GM18511 (cell line): ENCODE data around the gene DPH6.
"Not testable (repeated sequence)": the region's sequence is repeated elsewhere in the genome, so short reads cannot be mapped to it uniquely, and the experiment has no call there.

ENCODE experiments used
- ATAC-seq: cut with Tn5 transposase; IDR thresholded peaks from one replicate; pipeline ENCODE4 v1.9.1; 2021; ENCODE audit warnings: mild to moderate bottlenecking, moderate library complexity; ENCODE audit not compliant: unreplicated experiment

The DPH6 gene

DNA sequence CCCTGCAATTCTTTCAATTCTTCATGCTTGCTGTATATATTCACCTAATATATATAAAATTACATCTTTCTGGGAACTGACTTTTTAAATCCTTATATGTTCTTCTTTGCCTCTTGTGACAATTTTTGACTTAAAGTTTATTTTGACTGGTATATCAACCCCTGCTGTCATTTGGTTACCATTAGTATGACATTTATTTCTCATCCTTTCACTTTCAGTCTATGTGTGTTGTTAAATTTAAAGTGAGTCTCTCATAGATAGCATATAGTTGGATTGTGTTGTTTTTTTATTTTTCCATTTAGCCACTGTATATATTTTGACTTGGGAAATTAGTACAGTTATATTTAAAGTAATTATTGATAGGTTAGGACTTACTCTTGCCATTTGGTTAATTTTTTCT, 194.9 kb downstream of the DPH6 start:
- no peak for ATAC-seq

DNA sequence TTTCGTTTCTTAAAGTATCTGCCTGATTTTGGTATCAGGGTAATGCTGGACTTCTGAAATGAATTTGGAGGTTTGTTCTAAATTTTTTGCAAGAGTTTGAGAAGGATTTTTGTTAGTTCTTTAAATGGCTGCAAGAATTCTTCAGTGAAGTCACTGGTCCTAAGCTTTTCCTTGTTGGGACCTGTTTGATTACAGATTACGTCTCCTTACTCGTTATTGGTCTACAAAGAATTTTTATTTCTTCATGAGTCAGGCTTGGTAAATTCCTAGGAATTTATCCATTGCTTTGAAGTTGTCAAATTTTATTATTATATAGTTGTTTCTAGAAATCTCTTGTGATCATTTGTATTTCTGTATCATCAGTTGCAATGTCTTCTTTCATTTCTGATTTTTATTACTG, 196.0 kb downstream of the DPH6 start:
- ATAC-seq, result no peak

DNA sequence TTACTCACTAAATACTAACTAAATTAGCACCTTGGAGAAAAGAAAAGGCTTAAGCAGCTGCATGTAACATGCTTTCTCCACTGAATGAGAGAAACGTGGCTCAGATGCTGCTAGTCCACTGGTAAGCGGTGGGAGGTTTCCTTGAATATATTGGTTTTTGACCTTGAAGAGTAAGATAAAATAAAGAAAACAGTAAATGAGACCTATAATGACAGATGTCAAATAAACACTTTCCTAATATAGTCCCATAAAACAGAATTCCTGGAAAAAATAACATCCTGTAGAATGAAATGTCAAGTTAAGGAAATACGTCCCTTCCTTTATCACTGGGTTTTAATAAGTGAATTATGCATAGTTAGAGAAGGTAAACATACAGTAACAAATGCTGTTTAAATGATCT, 215.0 kb downstream of the DPH6 start:
- no peak for ATAC-seq

DNA sequence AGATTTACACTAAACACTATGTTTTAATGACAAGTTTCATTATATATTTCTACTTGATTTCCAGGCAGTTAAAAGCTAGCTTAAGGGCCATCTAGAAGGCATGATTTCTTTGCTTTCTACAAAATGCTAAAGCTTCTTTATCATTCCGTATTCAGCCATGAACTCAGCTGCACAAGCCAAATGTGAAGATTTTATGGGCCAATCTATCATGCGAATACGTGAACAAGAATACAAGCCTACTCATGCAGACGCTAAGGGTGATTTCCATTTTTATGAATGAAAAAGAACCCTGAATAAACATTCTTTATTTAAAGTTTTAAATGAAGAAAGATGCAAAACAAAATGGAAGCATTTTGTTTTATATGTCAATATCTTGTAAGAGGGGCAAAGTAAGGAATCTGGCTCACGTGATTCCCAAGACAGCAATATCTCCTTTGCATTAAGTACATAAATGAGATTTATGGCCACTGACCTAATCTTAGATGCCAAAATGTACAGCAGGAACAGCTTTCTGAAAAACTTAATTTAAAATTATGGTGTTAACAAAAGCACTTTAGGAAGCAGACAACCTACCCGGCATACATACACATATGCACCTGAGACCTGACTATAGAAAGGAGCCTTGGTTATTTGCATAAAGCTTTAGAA, 215.8 kb downstream of the DPH6 start:
- ATAC-seq, result no peak

DNA sequence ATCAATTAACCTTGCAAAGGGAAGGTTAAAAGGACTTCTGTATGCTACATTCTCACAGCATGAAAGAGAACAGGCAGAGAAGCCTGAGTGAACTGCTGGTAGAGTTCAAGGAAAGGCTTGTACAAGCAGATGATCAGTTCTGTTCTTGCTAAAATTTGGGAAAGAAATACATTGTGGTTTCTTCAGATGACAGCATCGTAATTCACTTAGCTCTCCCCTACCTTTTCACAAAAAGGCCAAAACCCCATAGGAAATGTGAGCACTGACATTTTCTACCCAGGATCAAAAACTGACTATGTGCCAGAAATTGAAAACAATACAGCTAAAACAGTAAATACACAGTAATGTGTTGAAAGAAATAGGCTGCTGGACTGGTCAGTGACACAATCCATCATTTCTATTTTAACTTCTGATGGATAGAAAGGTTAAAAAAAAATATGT, 216.4 kb downstream of the DPH6 start:
- no peak for ATAC-seq

DNA sequence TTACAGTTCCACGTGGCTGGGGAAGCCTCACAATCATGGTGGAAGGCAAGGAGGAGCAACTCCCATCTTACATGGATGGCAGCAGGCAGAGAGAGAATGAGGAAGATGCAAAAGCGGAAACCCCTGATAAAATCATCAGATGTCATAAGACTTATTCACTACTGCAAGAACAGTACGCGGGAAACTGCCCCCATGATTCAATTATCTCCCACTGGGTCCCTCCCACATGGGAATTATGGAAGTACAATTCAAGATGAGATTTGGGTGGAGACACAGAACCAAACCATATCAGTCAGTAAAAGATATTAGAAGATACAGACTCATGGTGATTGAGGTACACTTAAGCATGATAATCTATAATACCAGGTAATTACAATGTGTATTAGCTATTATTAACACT, 217.1 kb downstream of the DPH6 start:
- not testable (repeated sequence) for ATAC-seq

DNA sequence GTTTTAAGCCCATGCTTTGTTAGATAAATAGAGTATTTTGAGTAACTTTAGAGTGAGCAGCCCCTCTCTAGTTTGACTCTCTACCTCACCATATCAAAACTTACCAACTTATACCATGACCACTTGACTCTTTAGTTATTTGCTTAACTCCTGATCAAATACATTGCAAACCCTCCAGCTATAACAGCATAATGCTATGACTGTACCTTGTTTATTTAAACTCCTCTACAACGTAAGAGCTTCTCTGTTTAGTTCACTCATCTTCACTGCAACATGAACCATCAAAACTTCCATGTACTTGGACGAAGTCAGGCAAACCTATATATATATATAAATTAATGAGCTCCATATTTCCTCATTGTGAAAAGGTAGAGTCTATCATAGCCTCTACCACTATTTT, 218.2 kb downstream of the DPH6 start:
- no peak for ATAC-seq

DNA sequence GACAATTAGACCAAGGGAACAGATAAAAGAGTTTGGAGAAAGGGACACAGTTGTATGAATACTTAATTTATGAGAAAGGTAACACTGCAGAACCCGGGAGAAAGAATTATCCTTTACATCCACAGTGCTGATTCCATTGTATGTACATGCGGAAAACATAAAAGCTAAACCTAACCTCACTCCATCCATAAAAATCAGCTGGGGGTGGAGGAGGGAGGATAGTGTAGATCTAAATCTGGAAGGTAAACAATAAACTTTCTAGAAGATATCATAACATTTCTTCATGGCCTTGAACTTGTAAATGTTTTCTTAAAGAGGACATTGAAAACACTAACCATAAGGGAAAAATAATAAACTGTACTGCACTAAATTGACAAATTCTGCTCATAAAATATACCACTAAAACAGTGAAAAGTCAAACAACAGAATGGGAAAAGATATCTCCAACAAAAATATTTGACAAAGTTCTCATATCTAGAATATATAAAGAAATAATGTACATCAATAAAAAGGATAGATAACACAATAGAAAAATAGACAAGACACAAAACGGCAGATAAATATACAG, 220.5 kb downstream of the DPH6 start:
- no peak for ATAC-seq

DNA sequence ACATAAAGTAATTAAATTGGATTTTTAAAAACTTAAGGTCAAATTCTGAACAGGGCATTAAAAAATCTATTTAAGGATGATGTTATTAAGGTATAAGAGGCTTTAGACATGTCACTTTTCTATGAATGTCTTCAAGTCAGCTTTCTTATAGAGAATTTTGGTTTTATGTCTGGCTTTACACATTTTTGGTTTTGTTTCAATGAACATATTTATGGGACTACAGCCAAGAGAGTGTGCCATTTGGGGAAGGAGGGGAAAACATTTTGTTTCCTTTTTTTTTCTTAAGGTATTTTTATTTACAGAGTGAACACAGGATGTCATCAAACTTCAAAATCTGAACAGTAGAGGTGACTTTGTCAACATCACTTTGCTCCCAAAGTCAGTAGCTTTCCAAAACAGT, 222.8 kb downstream of the DPH6 start:
- ATAC-seq, result no peak

DNA sequence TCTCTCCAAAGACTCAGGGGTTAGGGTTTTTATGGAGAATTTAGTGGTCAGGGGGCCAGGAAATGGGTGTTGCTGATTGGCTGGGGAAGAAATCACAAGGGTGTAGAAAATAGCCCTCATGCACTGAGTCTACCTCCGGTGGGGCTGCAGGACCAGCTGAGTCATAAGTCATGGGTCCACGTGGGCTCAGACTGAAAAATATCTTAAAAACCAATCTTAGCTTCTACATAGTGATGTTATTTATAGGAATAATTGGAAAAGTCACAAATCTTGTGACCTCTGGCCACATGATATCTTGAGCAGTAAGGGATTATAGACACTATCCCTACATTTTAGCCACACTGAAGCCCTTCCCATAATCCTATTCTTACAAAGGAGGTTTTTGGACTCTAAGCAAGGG, 224.0 kb downstream of the DPH6 start:
- ATAC-seq, result no peak

DNA sequence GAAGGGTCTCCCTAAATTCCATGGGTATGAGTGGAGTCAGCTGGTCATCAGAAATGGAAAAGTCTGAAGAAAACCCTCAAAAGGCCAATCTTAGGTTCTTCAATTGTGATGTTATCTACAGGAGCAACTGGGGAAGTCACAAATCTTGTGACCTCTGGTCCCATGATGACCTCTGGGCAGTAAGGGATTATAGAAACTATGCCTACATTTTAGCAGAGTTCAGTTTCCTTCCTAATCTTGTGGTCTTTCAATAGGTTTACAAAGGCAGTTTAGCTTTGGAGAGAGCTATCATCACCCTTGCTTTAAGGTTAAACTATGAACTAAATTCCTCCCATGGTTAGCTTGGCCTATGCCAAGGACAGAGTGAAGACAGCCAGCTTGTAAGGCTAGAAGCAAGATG, 225.1 kb downstream of the DPH6 start:
- no peak for ATAC-seq
